DND-41 (cell line): Measurements from ENCODE around the gene SUPT3H.
"Not testable (repeated sequence)": the region's sequence is repeated elsewhere in the genome, so short reads cannot be mapped to it uniquely, and the experiment has no call there.

ENCODE experiments used
- ATAC-seq: fragments of 200-7000 bp; cut with Tn5 transposase; 3 replicates; pipeline ENCODE4 v1.9.1; 2021; ENCODE audit warnings: low read depth; ENCODE audit not compliant: insufficient read depth
- DNase-seq: peaks from one replicate; pipeline ENCODE4 v3.0.0-alpha.2; 2020
- H2AFZ ChIP-seq: 2 replicates; pipeline ENCODE4 v1.6.0; 2012; ENCODE audit warnings: low read depth, low read length
- H3K27ac ChIP-seq: 2 replicates; pipeline ENCODE4 v1.5.1; 2012; ENCODE audit warnings: low read length, inconsistent platforms
- H3K27me3 ChIP-seq: fragments of 200-600 bp; sonication (generic); 2 replicates; pipeline ENCODE4 v1.6.0; 2012; ENCODE audit warnings: low read length, mild to moderate bottlenecking, inconsistent platforms; ENCODE audit not compliant: insufficient read depth, poor library complexity
- H3K36me3 ChIP-seq: 2 replicates; pipeline ENCODE4 v1.5.1; 2012; ENCODE audit warnings: low read length, inconsistent platforms; ENCODE audit not compliant: insufficient read depth
- H3K4me1 ChIP-seq: 2 replicates; pipeline ENCODE4 v1.5.1; 2012; ENCODE audit warnings: mild to moderate bottlenecking, low read length; ENCODE audit not compliant: insufficient read depth
- H3K4me2 ChIP-seq: 2 replicates; pipeline ENCODE4 v1.6.0; 2012; ENCODE audit warnings: mild to moderate bottlenecking, moderate library complexity, low read length, inconsistent platforms; ENCODE audit not compliant: insufficient read depth
- H3K4me3 ChIP-seq, 2 experiments: fragments of 200-600 bp in 1 of 2; shearing (Covaris generic) in 1 of 2; 2 replicates each; pipeline ENCODE4 v1.5.1; 2012 to 2016; ENCODE audit warnings: inconsistent platforms in 2 of 2, low read length in 2 of 2, mild to moderate bottlenecking in 2 of 2, low read depth in 1 of 2, moderate library complexity in 1 of 2
- H3K79me2 ChIP-seq: 2 replicates; pipeline ENCODE4 v1.6.0; 2012; ENCODE audit warnings: low read length, inconsistent platforms; ENCODE audit not compliant: insufficient read depth
- H3K9ac ChIP-seq: 2 replicates; pipeline ENCODE4 v1.6.0; 2012; ENCODE audit warnings: low read depth, mild to moderate bottlenecking, inconsistent platforms, low read length, moderate library complexity
- H3K9me3 ChIP-seq: 2 replicates; pipeline ENCODE4 v1.5.1; 2012; ENCODE audit warnings: low read length, moderate library complexity, mild to moderate bottlenecking, inconsistent platforms; ENCODE audit not compliant: insufficient read depth, severe bottlenecking
- H4K20me1 ChIP-seq: 2 replicates; pipeline ENCODE4 v1.6.0; 2012; ENCODE audit warnings: low read length; ENCODE audit not compliant: insufficient read depth
- EZH2 ChIP-seq: IDR thresholded peaks from 3 replicates; pipeline ENCODE4 v1.6.1; 2012; ENCODE audit warnings: borderline replicate concordance, low read depth, mild to moderate bottlenecking, moderate library complexity, low read length, inconsistent platforms; ENCODE audit not compliant: severe bottlenecking
- TF ChIP-seq, protein P1 (sequence below): IDR thresholded peaks from 2 replicates; pipeline ENCODE4 v1.5.1; 2012; ENCODE audit warnings: borderline replicate concordance, low read length, moderate library complexity, mild to moderate bottlenecking; ENCODE audit not compliant: poor library complexity, severe bottlenecking; ENCODE audit errors: extremely low read depth

SUPT3H gene

DNA sequence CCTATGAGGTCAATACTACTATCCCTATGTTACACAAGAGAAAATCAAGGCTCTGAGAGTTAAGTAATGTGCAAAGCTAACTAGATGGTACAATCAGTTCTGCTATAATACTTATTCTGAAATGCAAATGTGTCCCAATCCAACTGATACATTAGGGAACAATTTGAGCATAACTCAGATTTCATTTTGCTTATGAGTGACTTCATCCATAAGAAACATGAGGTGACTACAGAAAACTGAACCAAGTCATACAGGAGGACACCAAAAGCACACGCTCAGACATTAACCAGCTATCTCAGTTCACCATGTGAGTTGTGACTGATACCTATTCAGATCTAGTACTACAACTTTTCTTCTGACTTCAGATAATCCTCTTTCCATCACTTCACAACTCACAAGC, 229.5 kb downstream of the SUPT3H start:
- Histone ChIP-seq H3K9me3 (no peaks in the 10 kb centered on the region), H2AFZ (no peak overlapping the region), H3K4me3 (no peak overlapping the region), H3K4me1 (no peaks in the 10 kb centered on the region), H3K9ac (no peak overlapping the region), H4K20me1 (no peaks in the 10 kb centered on the region), H3K36me3 (no peaks in the 10 kb centered on the region), H3K27ac (no peak overlapping the region), H3K79me2 (no peaks in the 10 kb centered on the region; the same call in 1 of the 2 replicates), H3K4me2 (no peak overlapping the region), H3K27me3 (no peaks in the 10 kb centered on the region)
- ATAC-seq, result no peak
- no peak for TF ChIP-seq EZH2
- TF ChIP-seq, protein P1, sequence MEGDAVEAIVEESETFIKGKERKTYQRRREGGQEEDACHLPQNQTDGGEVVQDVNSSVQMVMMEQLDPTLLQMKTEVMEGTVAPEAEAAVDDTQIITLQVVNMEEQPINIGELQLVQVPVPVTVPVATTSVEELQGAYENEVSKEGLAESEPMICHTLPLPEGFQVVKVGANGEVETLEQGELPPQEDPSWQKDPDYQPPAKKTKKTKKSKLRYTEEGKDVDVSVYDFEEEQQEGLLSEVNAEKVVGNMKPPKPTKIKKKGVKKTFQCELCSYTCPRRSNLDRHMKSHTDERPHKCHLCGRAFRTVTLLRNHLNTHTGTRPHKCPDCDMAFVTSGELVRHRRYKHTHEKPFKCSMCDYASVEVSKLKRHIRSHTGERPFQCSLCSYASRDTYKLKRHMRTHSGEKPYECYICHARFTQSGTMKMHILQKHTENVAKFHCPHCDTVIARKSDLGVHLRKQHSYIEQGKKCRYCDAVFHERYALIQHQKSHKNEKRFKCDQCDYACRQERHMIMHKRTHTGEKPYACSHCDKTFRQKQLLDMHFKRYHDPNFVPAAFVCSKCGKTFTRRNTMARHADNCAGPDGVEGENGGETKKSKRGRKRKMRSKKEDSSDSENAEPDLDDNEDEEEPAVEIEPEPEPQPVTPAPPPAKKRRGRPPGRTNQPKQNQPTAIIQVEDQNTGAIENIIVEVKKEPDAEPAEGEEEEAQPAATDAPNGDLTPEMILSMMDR, result no peak
- DNase-seq, result no peak

DNA sequence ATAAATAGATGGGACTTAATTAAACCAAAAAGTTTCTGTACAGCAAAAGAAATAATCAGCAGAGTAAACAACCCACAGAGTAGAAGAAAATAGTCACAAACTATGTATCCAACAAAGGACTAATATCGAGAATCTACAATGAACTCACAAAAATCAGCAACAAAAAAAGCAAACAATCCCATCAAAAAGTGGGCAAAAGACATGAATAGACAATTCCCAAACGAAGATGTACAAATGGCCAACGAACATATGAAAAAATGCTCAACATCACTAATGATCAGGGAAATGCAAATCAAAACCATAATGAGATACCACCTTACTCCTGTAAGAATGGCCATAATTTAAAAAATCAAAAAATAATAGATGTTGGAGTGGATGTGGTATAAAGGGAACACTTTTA, 232.1 kb downstream of the SUPT3H start:
- H2AFZ ChIP-seq, ATAC-seq, H3K27ac ChIP-seq, H4K20me1 ChIP-seq, H3K4me3 ChIP-seq, H3K9ac ChIP-seq, H3K79me2 ChIP-seq, H3K36me3 ChIP-seq, H3K4me1 ChIP-seq, DNase-seq, H3K9me3 ChIP-seq, H3K4me2 ChIP-seq, H3K27me3 ChIP-seq: not testable (repeated sequence)

DNA sequence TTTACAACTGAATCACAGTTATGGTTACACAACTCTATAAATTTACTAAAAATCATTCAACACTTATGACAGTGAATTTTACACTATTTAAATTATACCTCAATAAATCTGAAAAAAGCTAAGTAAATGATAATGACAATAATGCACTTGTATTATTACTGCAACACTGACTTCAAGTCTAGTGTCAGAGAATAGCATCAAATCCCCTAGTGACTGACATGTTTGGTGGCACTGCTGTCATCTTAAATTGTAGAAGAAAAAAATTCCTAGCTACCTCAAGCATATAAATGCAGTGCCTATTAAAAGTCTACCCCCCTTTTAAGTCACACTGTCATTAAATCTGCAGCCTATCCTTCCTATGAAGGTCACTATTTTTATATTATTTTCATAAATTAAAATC, 239.0 kb downstream of the SUPT3H start:
- Histone ChIP-seq H3K4me1 (peaks cover 6% of the 10 kb centered on the region; the same call in 1 of the 2 replicates), H3K9ac (no peak overlapping the region), H2AFZ (no peak overlapping the region), H3K4me3 (no peak overlapping the region), H3K36me3 (no peaks in the 10 kb centered on the region), H3K4me2 (no peak overlapping the region), H4K20me1 (no peaks in the 10 kb centered on the region), H3K79me2 (peaks cover 7% of the 10 kb centered on the region), H3K27ac (no peak overlapping the region), H3K9me3 (peaks cover 10% of the 10 kb centered on the region), H3K27me3 (no peaks in the 10 kb centered on the region)
- DNase-seq (no peak), ATAC-seq (no peak)
- TF ChIP-seq, protein P1, result no peak
- no peak for TF ChIP-seq EZH2

- H3K36me3 ChIP-seq, result no peaks in the 10 kb centered on the region
- H3K9me3 ChIP-seq, result peaks cover 8% of the 10 kb centered on the region
- H3K4me2 ChIP-seq, result no peak overlapping the region
- no peak overlapping the region for H2AFZ ChIP-seq
- H3K27ac ChIP-seq, result no peak overlapping the region
- H3K4me1 ChIP-seq, result peaks cover 6% of the 10 kb centered on the region; the same call in 1 of the 2 replicates
- H3K79me2 ChIP-seq, result peaks cover 7% of the 10 kb centered on the region
- no peaks in the 10 kb centered on the region for H4K20me1 ChIP-seq
- TF ChIP-seq, protein P1, result no peak
- no peak for TF ChIP-seq EZH2
- no peak overlapping the region for H3K9ac ChIP-seq
- no peak overlapping the region for H3K4me3 ChIP-seq
- H3K27me3 ChIP-seq, result no peaks in the 10 kb centered on the region
- DNase-seq, result no peak
- ATAC-seq, result no peak
Observed at GRCh38 chr6:45136495-45136894, 241.2 kb downstream of the SUPT3H start.
